Lung microvascular endothelial cell (primary cell): Measurements from ENCODE around the gene ECI1. TPM values are rescaled to one million over a fixed set of nuclear protein-coding genes. Genes with fewer than 3 reads are reported as not detected.
"Not testable (repeated sequence)": the region's sequence is repeated elsewhere in the genome, so short reads cannot be mapped to it uniquely, and the experiment has no call there.

Source experiments
- DNase-seq, 2 donors: peaks; one replicate each; pipeline versions ENCODE4 v3.0.0 to v3.0.0-alpha.2; 2010; ENCODE audit warnings: low read depth in 2 of 2
- total RNA-seq: library from RNA; depleted of rRNA; stranded (reverse); fragments of >200 nt; gene quantifications from 2 replicates; pipeline ENCODE4 v1.2.1, GENCODE V29; 2014

The ECI1 gene
- total RNA-seq, 1 donor from 2014 or later: 29.6 TPM

- no peak for DNase-seq
Measured at GRCh38 chr16:2211923-2212347, 39.5 kb downstream of the ECI1 start.

GRCh38 chr16:2210386-2211365 is 40.7 kb downstream of the ECI1 start, which contains the start of gene BRICD5:
Gene BRICD5, minus strand, starts transcription at chr16:2210863. Its CDS starts 30 bp downstream, at chr16:2210833.
- DNase-seq: no peak

- DNase-seq: no peak
Measured at GRCh38 chr16:2210009-2210332, 41.4 kb downstream of the ECI1 start.

- no peak for DNase-seq
Measured at GRCh38 chr16:2209258-2210008, 42.0 kb downstream of the ECI1 start.

- no peak for DNase-seq
Measured at GRCh38 chr16:2208772-2209171, 42.6 kb downstream of the ECI1 start.

- no peak for DNase-seq
Measured at GRCh38 chr16:2208308-2208707, 43.1 kb downstream of the ECI1 start.

GRCh38 chr16:2207872-2208271 is 43.5 kb downstream of the ECI1 start:
- DNase-seq: no peak

- no peak for DNase-seq
Measured at GRCh38 chr16:2206780-2207433, 44.5 kb downstream of the ECI1 start.

- DNase-seq: no peak
Measured at GRCh38 chr16:2206420-2206779, 45.0 kb downstream of the ECI1 start.

GRCh38 chr16:2205967-2206313 is 45.4 kb downstream of the ECI1 start:
- no peak for DNase-seq

- peak; percentile 87 to 93 for DNase-seq
Measured at GRCh38 chr16:2205104-2205966, 46.1 kb downstream of the ECI1 start, which contains the start of gene MLST8. Gene MLST8, plus strand, starts transcription at chr16:2205454. Its CDS starts 632 bp downstream, at chr16:2206086.

- no peak for DNase-seq
Measured at GRCh38 chr16:2204416-2205103, 46.8 kb downstream of the ECI1 start.

GRCh38 chr16:2203119-2203688 is 48.2 kb downstream of the ECI1 start:
- not testable (repeated sequence) for DNase-seq

- no peak for DNase-seq
Measured at GRCh38 chr16:2200313-2200712, 51.1 kb downstream of the ECI1 start.

- no peak for DNase-seq
Measured at GRCh38 chr16:2199621-2200139, 51.7 kb downstream of the ECI1 start.

- no peak for DNase-seq
Measured at GRCh38 chr16:2199095-2199494, 52.3 kb downstream of the ECI1 start.

GRCh38 chr16:2198283-2198682 is 53.1 kb downstream of the ECI1 start:
- DNase-seq: no peak

- DNase-seq: no peak
Measured at GRCh38 chr16:2197765-2198164, 53.6 kb downstream of the ECI1 start.

GRCh38 chr16:2196981-2197511 is 54.3 kb downstream of the ECI1 start:
- no peak for DNase-seq
